SK-N-SH (cell line): ENCODE measurements around the gene DNAL4. TPM values are rescaled to one million over a fixed set of nuclear protein-coding genes. Genes with fewer than 3 reads are reported as not detected.

Experiments
- CTCF ChIA-PET: fragments of 300-600, 350-600 bp; formaldehyde crosslinking; extraction: SDS; loops from one replicate; lab custom pipeline; 2021; lab: Yijun Ruan, JAX
- POLR2A ChIA-PET: fragments of 350-600 bp; sonication (Branson Sonifier 250); formaldehyde crosslinking; extraction: SDS; loops from one replicate; lab custom pipeline; 2020; ENCODE audit warnings: antibody characterized with exemption, inconsistent platforms; lab: Yijun Ruan, JAX
- DNase-seq: peaks from one replicate; pipeline ENCODE4 v3.0.0; 2012
- H2AFZ ChIP-seq: fragments of 200-600 bp; sonication (generic); 2 replicates; pipeline ENCODE4 v1.8.1; 2016; ENCODE audit warnings: antibody characterized with exemption, mild to moderate bottlenecking, low read depth
- H3F3A ChIP-seq: fragments of 200-600 bp; sonication (generic); replicated peaks from 2 replicates; pipeline ENCODE3; 2016; ENCODE audit warnings: antibody characterized with exemption, mild to moderate bottlenecking; ENCODE audit not compliant: insufficient read depth
- H3K27ac ChIP-seq, 2 experiments: fragments of 200-500 bp in 1 of 2; fragments of 200-600 bp in 1 of 2; sonication (Bioruptor generic) in 1 of 2; sonication (generic), shearing (Covaris generic) in 1 of 2; 2 replicates each; pipeline versions ENCODE4 v1.5.1 to v1.6.1; 2014 to 2016; ENCODE audit warnings: low read depth in 2 of 2, inconsistent platforms in 1 of 2, low read length in 1 of 2, mild to moderate bottlenecking in 1 of 2, mixed read lengths in 1 of 2
- H3K27me3 ChIP-seq: fragments of 200-600 bp; sonication (generic), shearing (Covaris generic); 2 replicates; pipeline ENCODE4 v1.6.1; 2016; ENCODE audit warnings: mixed run types; ENCODE audit not compliant: insufficient read depth
- H3K36me3 ChIP-seq, 2 experiments: fragments of 200-500 bp in 1 of 2; fragments of 200-600 bp in 1 of 2; sonication (Bioruptor generic) in 1 of 2; sonication (generic) in 1 of 2; replicated peaks in 1 of 2; 2 replicates each; pipeline versions ENCODE3 to v1.5.1; 2014 to 2016; ENCODE audit warnings: low read length in 1 of 2, mild to moderate bottlenecking in 1 of 2; ENCODE audit not compliant: insufficient read depth in 2 of 2, control insufficient read depth in 1 of 2
- H3K4me1 ChIP-seq, 2 experiments: fragments of 200-500 bp in 1 of 2; fragments of 200-600 bp in 1 of 2; sonication (Bioruptor generic) in 1 of 2; sonication (generic), shearing (Covaris generic) in 1 of 2; 2 replicates each; pipeline versions ENCODE4 v1.5.1 to v1.6.1; 2014 to 2016; ENCODE audit warnings: low read depth in 1 of 2, low read length in 1 of 2, mixed run types in 1 of 2; ENCODE audit not compliant: insufficient read depth in 2 of 2, control insufficient read depth in 1 of 2
- H3K4me2 ChIP-seq: fragments of 200-600 bp; sonication (generic), shearing (Covaris generic); 2 replicates; pipeline ENCODE4 v1.6.1; 2017; ENCODE audit warnings: mixed run types
- H3K4me3 ChIP-seq, 2 experiments: fragments of 200-500 bp in 1 of 2; fragments of 200-600 bp in 1 of 2; sonication (Bioruptor generic) in 1 of 2; sonication (generic), shearing (Covaris generic) in 1 of 2; 2 replicates each; pipeline versions ENCODE4 v1.5.1 to v1.8.1; 2014 to 2016; ENCODE audit warnings: low read depth in 2 of 2, inconsistent platforms in 1 of 2, low read length in 1 of 2, mild to moderate bottlenecking in 1 of 2, mixed read lengths in 1 of 2, moderate library complexity in 1 of 2
- H3K79me2 ChIP-seq: fragments of 200-600 bp; sonication (generic); 2 replicates; pipeline ENCODE4 v1.8.1; 2017; ENCODE audit warnings: mild to moderate bottlenecking; ENCODE audit not compliant: insufficient read depth
- H3K9ac ChIP-seq: fragments of 200-600 bp; sonication (generic); 2 replicates; pipeline ENCODE4 v1.6.1; 2017; ENCODE audit warnings: mixed run types
- H3K9me2 ChIP-seq: fragments of 200-600 bp; sonication (generic); 2 replicates; pipeline ENCODE4 v1.6.1; 2017; ENCODE audit warnings: mixed run types
- H3K9me3 ChIP-seq: fragments of 200-600 bp; sonication (generic); 2 replicates; pipeline ENCODE4 v1.6.1; 2017; ENCODE audit warnings: mixed run types, mild to moderate bottlenecking, moderate library complexity
- H4K20me1 ChIP-seq: fragments of 200-600 bp; sonication (generic); 2 replicates; pipeline ENCODE4 v1.6.1; 2017; ENCODE audit warnings: mild to moderate bottlenecking, mixed run types; ENCODE audit not compliant: insufficient read depth
- CHD2 ChIP-seq: fragments of 150-350 bp; IDR thresholded peaks from 2 replicates; pipeline ENCODE4 v1.6.1; 2018; ENCODE audit warnings: low read length; ENCODE audit not compliant: partially characterized antibody
- ELF1 ChIP-seq: IDR thresholded peaks from 2 replicates; pipeline ENCODE4 v1.4.0; 2012
- EZH2phosphoT487 ChIP-seq: fragments of 200-600 bp; sonication (generic); IDR thresholded peaks from 2 replicates; pipeline ENCODE4 v1.6.1; 2017; ENCODE audit warnings: low read depth, mixed run types, mild to moderate bottlenecking, antibody characterized with exemption, moderate library complexity, borderline replicate concordance
- FOSL2 ChIP-seq: IDR thresholded peaks from 2 replicates; pipeline ENCODE4 v1.4.0; 2012; ENCODE audit warnings: low read depth, mild to moderate bottlenecking, moderate library complexity, borderline replicate concordance
- FOXM1 ChIP-seq: IDR thresholded peaks from 2 replicates; pipeline ENCODE4 v1.4.0; 2012; ENCODE audit warnings: low read depth, mild to moderate bottlenecking
- GABPA ChIP-seq: IDR thresholded peaks from 2 replicates; pipeline ENCODE4 v1.4.0; 2012; ENCODE audit warnings: low read depth, mild to moderate bottlenecking
- IRF3 ChIP-seq: fragments of 150-350 bp; IDR thresholded peaks from 2 replicates; pipeline ENCODE4 v1.6.1; 2016; ENCODE audit warnings: mild to moderate bottlenecking, low read depth, low read length
- NFIC ChIP-seq: IDR thresholded peaks from 2 replicates; pipeline ENCODE4 v1.4.0; 2012; ENCODE audit warnings: borderline replicate concordance
- POLR2AphosphoS5 ChIP-seq: IDR thresholded peaks from 2 replicates; pipeline ENCODE4 v1.6.1; 2012; ENCODE audit warnings: low read depth, low read length
- RCOR1 ChIP-seq: fragments of 150-350 bp; IDR thresholded peaks from 2 replicates; pipeline ENCODE4 v1.6.1; 2017; ENCODE audit warnings: antibody characterized with exemption, low read length
- RFX5 ChIP-seq: IDR thresholded peaks from 2 replicates; pipeline ENCODE4 v1.6.1; 2012; ENCODE audit warnings: mild to moderate bottlenecking, improper control_type of control experiment, low read length
- RXRA ChIP-seq: IDR thresholded peaks from 2 replicates; pipeline ENCODE4 v1.4.0; 2012; ENCODE audit warnings: low read depth, mild to moderate bottlenecking, borderline replicate concordance
- SMC3 ChIP-seq: IDR thresholded peaks from 2 replicates; pipeline ENCODE4 v1.6.1; 2012; ENCODE audit warnings: low read depth, low read length, improper control_type of control experiment
- TAF1 ChIP-seq: IDR thresholded peaks from 2 replicates; pipeline ENCODE4 v1.6.1; 2012; ENCODE audit warnings: low read depth, mild to moderate bottlenecking, low read length, moderate library complexity, borderline replicate concordance
- TCF12 ChIP-seq: IDR thresholded peaks from 2 replicates; pipeline ENCODE4 v1.4.0; 2012
- USF2 ChIP-seq: fragments of 150-350 bp; IDR thresholded peaks from 2 replicates; pipeline ENCODE4 v1.6.1; 2017; ENCODE audit warnings: antibody characterized with exemption, low read length, low read depth, borderline replicate concordance
- WGBS: methylation state at CpG from one replicate; pipeline ENCODE4 v1.1.6; 2017; ENCODE audit warnings: low lambda C conversion rate; 5-methylcytosine and 5-hydroxymethylcytosine counted together
- polyA plus RNA-seq, 3 experiments: library from polyadenylated mRNA; depleted of rRNA; stranded (reverse); fragments of >200 nt; gene quantifications; 2 replicates each; pipeline ENCODE4 v1.2.3, GENCODE V29; 2012

DNAL4 gene
- polyA plus RNA-seq, 1 of the 3 experiments (the other 2 are of a cell fraction), result 15.1 TPM

- no peaks in the 10 kb centered on the region for H4K20me1 ChIP-seq
- POLR2A ChIA-PET, result no interaction called here
- H3K9me3 ChIP-seq, result no peaks in the 10 kb centered on the region
- no peak overlapping the region for H2AFZ ChIP-seq
- no peaks in the 10 kb centered on the region for H3K27me3 ChIP-seq
- 91% methylated on average over 10 of the region's 20 CpGs for WGBS
- no peaks in the 10 kb centered on the region for H3F3A ChIP-seq
- DNase-seq, result no peak
- H3K27ac ChIP-seq, result no peak overlapping the region
- H3K9ac ChIP-seq, result no peak overlapping the region
- H3K9me2 ChIP-seq, result no peaks in the 10 kb centered on the region
- H3K4me3 ChIP-seq, result no peak overlapping the region
- TF ChIP-seq IRF3 (no peak), RCOR1 (no peak), NFIC (no peak), EZH2phosphoT487 (no peak), TCF12 (no peak), ELF1 (no peak), SMC3 (no peak), RFX5 (no peak), TAF1 (no peak), FOXM1 (no peak), CHD2 (no peak), POLR2AphosphoS5 (no peak)
- no peak overlapping the region for H3K4me2 ChIP-seq
- peaks cover 0 to 4% of the 10 kb centered on the region in 2 experiments; a peak in 1 of 4 replicates for H3K4me1 ChIP-seq
- CTCF ChIA-PET, result interaction anchor here (1.2 kb wide), 1 partner anchor 88 kb away, joined by 3 read pairs; no protein-coding TSS in a partner anchor
- H3K79me2 ChIP-seq, result no peaks in the 10 kb centered on the region
- no peaks in the 10 kb centered on the region for H3K36me3 ChIP-seq
These were observed 32.5 kb downstream of the DNAL4 start for GRCh38 chr22:38761202-38762162.

- H2AFZ ChIP-seq, result no peak overlapping the region
- no peaks in the 10 kb centered on the region for H3K36me3 ChIP-seq
- no peak overlapping the region for H3K27ac ChIP-seq
- DNase-seq, result no peak
- CTCF ChIA-PET, result interaction anchor here (0.7 kb wide), 1 partner anchor 9 kb away, joined by 4 read pairs; no protein-coding TSS in a partner anchor
- TF ChIP-seq GABPA (no peak), RXRA (no peak), FOXM1 (no peak), USF2 (no peak), FOSL2 (no peak), RCOR1 (no peak), TCF12 (no peak), IRF3 (no peak), RFX5 (no peak)
- TF ChIP-seq, all 33 proteins: peak for 0
- Histone ChIP-seq H3K9ac (no peak overlapping the region), H3F3A (no peaks in the 10 kb centered on the region), H3K9me3 (no peaks in the 10 kb centered on the region), H3K27me3 (no peaks in the 10 kb centered on the region), H3K9me2 (no peaks in the 10 kb centered on the region), H3K4me2 (no peak overlapping the region), H3K4me1 (peaks cover 0 to 6% of the 10 kb centered on the region in 2 experiments; a peak in 1 of 4 replicates), H3K79me2 (no peaks in the 10 kb centered on the region), H4K20me1 (no peaks in the 10 kb centered on the region), H3K4me3 (no peak overlapping the region)
- POLR2A ChIA-PET, result no interaction called here
- 96% methylated on average over 6 of the region's 12 CpGs for WGBS
These were observed 33.3 kb downstream of the DNAL4 start for GRCh38 chr22:38760477-38761201.
